Suprapubic skin (tissue), 4 donors: Measurements from ENCODE around the gene MDFI.

Source experiments
- EP300 ChIP-seq: sonication (generic); formaldehyde crosslinking; IDR thresholded peaks from one replicate; pipeline ENCODE4 v1.6.1; 2017; ENCODE audit warnings: antibody characterized with exemption
- POLR2A ChIP-seq, 2 donors: fragments of 450-650 bp; IDR thresholded peaks; one replicate each; pipeline ENCODE4 v1.6.1; 2017; ENCODE audit warnings: antibody characterized with exemption in 2 of 2, mild to moderate bottlenecking in 2 of 2, moderate library complexity in 2 of 2
- POLR2AphosphoS5 ChIP-seq, 3 donors: sonication (generic); formaldehyde crosslinking; IDR thresholded peaks; one replicate each; pipeline ENCODE4 v1.6.1; 2017; ENCODE audit warnings: antibody characterized with exemption in 3 of 3
- TF ChIP-seq, protein P1 (sequence below), 2 donors: fragments of 200-600 bp in 1 of 2; fragments of 450-650 bp in 1 of 2; sonication (generic) in 1 of 2; IDR thresholded peaks; one replicate each; pipeline ENCODE4 v1.5.1; 2016 to 2019; ENCODE audit warnings: antibody characterized with exemption in 2 of 2, mild to moderate bottlenecking in 1 of 2, moderate library complexity in 1 of 2

- TF ChIP-seq, protein P1, sequence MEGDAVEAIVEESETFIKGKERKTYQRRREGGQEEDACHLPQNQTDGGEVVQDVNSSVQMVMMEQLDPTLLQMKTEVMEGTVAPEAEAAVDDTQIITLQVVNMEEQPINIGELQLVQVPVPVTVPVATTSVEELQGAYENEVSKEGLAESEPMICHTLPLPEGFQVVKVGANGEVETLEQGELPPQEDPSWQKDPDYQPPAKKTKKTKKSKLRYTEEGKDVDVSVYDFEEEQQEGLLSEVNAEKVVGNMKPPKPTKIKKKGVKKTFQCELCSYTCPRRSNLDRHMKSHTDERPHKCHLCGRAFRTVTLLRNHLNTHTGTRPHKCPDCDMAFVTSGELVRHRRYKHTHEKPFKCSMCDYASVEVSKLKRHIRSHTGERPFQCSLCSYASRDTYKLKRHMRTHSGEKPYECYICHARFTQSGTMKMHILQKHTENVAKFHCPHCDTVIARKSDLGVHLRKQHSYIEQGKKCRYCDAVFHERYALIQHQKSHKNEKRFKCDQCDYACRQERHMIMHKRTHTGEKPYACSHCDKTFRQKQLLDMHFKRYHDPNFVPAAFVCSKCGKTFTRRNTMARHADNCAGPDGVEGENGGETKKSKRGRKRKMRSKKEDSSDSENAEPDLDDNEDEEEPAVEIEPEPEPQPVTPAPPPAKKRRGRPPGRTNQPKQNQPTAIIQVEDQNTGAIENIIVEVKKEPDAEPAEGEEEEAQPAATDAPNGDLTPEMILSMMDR (IDR thresholded peaks at IDR 0.05): no peak
- no peak for TF ChIP-seq POLR2AphosphoS5 (IDR thresholded peaks at IDR 0.05)
- TF ChIP-seq EP300: no peak
- no peak for TF ChIP-seq POLR2A (IDR thresholded peaks at IDR 0.05)
Observed at GRCh38 chr6:41690541-41691330, 52.5 kb downstream of the MDFI start.
